Stomach (tissue), 9 donors: ENCODE measurements around the gene PRKAR2B. TPM values are rescaled to one million over a fixed set of nuclear protein-coding genes. Genes with fewer than 3 reads are reported as not detected.
A peak's percentile ranks its signal among the peaks of the same experiment; 100 is the strongest.

Experiments
- DNase-seq, 2 donors: peaks; one replicate each; pipeline versions ENCODE4 v3.0.0 to v3.0.0-alpha.2; 2013 to 2019
- H3K27ac ChIP-seq, 5 donors: fragments of 200-600 bp in 4 of 5; sonication (generic) in 4 of 5; one replicate each; pipeline ENCODE4 v1.5.1; 2013 to 2019; ENCODE audit warnings: mild to moderate bottlenecking in 1 of 5, moderate library complexity in 1 of 5
- H3K27me3 ChIP-seq, 3 donors: fragments of 200-600 bp; sonication (generic); one replicate each; pipeline ENCODE4 v1.5.1; 2017 to 2019; ENCODE audit warnings: mixed run types in 1 of 3
- H3K36me3 ChIP-seq, 4 donors: fragments of 200-600 bp; sonication (generic); 1 replicate in 3 of 4; 2 replicates in 1 of 4; pipeline ENCODE4 v1.5.1; 2016 to 2019
- H3K4me1 ChIP-seq, 4 donors: fragments of 200-600 bp; sonication (generic); one replicate each; pipeline ENCODE4 v1.5.1; 2016 to 2019
- H3K4me3 ChIP-seq, 4 donors: fragments of 200-600 bp; sonication (generic) in 3 of 4; one replicate each; pipeline ENCODE4 v1.5.1; 2016 to 2019; ENCODE audit warnings: mild to moderate bottlenecking in 1 of 4
- H3K9me3 ChIP-seq, 4 donors: fragments of 200-600 bp; sonication (generic); one replicate each; pipeline ENCODE4 v1.5.1; 2016 to 2019
- EP300 ChIP-seq: sonication (generic); formaldehyde crosslinking; IDR thresholded peaks from one replicate; pipeline ENCODE4 v1.6.1; 2017; ENCODE audit warnings: antibody characterized with exemption
- POLR2A ChIP-seq, 4 donors: fragments of 450-650 bp; IDR thresholded peaks; one replicate each; pipeline ENCODE4 v1.6.1; 2016; ENCODE audit warnings: antibody characterized with exemption in 4 of 4, control low read depth in 2 of 4, mild to moderate bottlenecking in 1 of 4, moderate library complexity in 1 of 4
- POLR2AphosphoS5 ChIP-seq, 3 donors: sonication (generic); formaldehyde crosslinking; IDR thresholded peaks; one replicate each; pipeline ENCODE4 v1.6.1; 2016; ENCODE audit warnings: antibody characterized with exemption in 3 of 3
- WGBS, 5 donors: extraction: QIAGEN DNeasy Blood & Tissue Kit in 3 of 5; methylation state at CpG; one replicate each; pipeline versions ENCODE4 v1.1.5 to v1.1.7; 2013 to 2018; 5-methylcytosine and 5-hydroxymethylcytosine counted together
- intact Hi-C: fragments of 100-400 bp; cut with DNase I; formaldehyde crosslinking; loops from one replicate; pipeline ENCODE4 v1.15.1; 2023; ENCODE audit warnings: low total_unique reads
- polyA plus RNA-seq, 3 donors: library from polyadenylated mRNA; stranded (reverse); fragments of 200-250 nt; gene quantifications; one replicate each; pipeline ENCODE4 v1.2.3, GENCODE V29; 2013
- total RNA-seq, 5 donors: library from RNA; depleted of rRNA; stranded (reverse); fragments of >200 nt; gene quantifications; one replicate each; pipeline versions ENCODE4 v1.1.0 to v1.2.3, GENCODE V29; 2014 to 2016
- TF ChIP-seq, protein P1 (sequence below), 7 experiments: fragments of 450-650 bp in 4 of 7; fragments of 200-600 bp in 3 of 7; sonication (generic) in 3 of 7; IDR thresholded peaks; one replicate each; pipeline ENCODE4 v1.5.1; 2016 to 2019; ENCODE audit warnings: antibody characterized with exemption in 7 of 7, control low read depth in 2 of 7, mild to moderate bottlenecking in 1 of 7
- donor health status: healthy with polysubstance abuse.
- donor health status: Bipolar disorder and iron deficiency.
- donor health status: healthy.

PRKAR2B gene
- total and polyA plus RNA-seq, 8 donors: 4.7 to 39.6 (median 15.2) TPM

DNA sequence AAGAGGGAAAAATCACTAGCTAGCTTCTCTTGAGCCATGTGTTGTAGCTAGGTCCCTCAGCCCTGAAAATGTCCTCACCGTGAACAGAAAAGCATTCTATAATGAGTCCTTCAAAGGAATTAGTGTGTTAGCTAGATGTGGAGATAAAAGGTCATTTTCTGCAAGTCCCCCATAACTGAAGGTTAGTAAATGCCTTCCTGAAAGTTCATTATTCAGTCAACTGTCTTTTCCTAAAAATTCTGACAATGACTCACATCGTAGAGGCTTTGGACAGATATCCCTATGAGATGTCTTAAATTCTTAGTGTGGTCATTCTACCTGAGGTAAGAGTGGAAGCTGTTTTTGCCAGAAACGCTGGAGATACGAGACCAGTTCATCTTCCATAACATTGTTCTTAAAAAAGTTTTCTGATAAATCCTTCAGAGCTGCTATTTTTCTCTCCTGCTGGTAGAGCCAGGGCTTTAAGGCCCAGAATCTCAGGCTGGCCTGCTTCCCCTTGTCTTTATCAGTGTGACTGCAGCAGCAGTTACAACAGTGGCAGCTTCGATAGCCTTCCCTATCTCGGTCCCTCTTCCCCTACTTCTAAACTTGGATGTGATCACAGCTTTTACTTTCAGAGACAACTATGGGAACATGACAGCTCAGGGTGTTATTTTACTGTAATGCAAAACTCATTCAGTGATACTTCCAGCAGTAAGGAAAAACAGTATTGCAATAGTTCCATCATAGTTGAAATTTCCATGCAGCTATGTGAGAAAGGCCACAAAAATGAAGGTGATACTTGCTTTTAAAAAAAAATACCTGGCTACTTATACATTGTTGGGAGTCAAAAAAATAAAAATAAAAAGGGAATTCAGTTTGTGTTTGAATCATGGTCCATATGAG lies 37.3 kb upstream of the PRKAR2B start:
- no peaks in the 10 kb centered on the region for H3K36me3 ChIP-seq
- no peaks in the 10 kb centered on the region for H3K4me1 ChIP-seq
- intact Hi-C loops: no loop called here
- no peaks in the 10 kb centered on the region for H3K27me3 ChIP-seq
- TF ChIP-seq POLR2A (IDR thresholded peaks at IDR 0.05): no peak
- WGBS, 5 donors: 63 to 74% (median 69%) methylated on average over 6 of the region's 6 CpGs
- no peaks in the 10 kb centered on the region for H3K9me3 ChIP-seq
- no peak overlapping the region for H3K4me3 ChIP-seq
- peak in 1 of 2 donors; percentile 20 for DNase-seq
- H3K27ac ChIP-seq: no peak overlapping the region

DNA sequence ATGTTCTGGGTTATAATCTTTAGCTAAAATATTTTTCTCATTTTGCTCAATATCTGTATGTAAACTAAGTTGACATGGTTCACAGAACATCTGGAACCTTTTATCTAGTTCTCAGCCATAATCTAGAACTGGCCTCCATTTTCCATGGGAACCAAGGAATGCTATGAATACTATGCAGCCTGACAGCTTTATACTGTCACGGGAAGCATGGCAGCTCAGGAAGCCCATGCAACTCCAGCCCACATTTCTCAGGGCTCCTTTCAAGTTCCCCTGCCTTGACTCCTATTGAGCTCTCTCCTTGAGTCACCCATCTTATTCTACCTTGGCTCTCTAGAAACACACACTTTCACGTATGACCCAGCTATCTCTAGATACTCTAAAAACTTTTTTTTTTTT lies 36.6 kb upstream of the PRKAR2B start:
- Histone ChIP-seq H3K9me3 (no peaks in the 10 kb centered on the region), H3K4me3 (no peak overlapping the region), H3K27me3 (no peaks in the 10 kb centered on the region), H3K36me3 (no peaks in the 10 kb centered on the region), H3K27ac (no peak overlapping the region), H3K4me1 (no peaks in the 10 kb centered on the region)
- no peak for DNase-seq
- WGBS, 5 donors: 42 to 50% (median 45%) methylated on average over 2 of the region's 2 CpGs
- intact Hi-C loops: no loop called here
- no peak for TF ChIP-seq POLR2AphosphoS5 (IDR thresholded peaks at IDR 0.05)
- no peak for TF ChIP-seq POLR2A (IDR thresholded peaks at IDR 0.05)
- TF ChIP-seq, protein P1, sequence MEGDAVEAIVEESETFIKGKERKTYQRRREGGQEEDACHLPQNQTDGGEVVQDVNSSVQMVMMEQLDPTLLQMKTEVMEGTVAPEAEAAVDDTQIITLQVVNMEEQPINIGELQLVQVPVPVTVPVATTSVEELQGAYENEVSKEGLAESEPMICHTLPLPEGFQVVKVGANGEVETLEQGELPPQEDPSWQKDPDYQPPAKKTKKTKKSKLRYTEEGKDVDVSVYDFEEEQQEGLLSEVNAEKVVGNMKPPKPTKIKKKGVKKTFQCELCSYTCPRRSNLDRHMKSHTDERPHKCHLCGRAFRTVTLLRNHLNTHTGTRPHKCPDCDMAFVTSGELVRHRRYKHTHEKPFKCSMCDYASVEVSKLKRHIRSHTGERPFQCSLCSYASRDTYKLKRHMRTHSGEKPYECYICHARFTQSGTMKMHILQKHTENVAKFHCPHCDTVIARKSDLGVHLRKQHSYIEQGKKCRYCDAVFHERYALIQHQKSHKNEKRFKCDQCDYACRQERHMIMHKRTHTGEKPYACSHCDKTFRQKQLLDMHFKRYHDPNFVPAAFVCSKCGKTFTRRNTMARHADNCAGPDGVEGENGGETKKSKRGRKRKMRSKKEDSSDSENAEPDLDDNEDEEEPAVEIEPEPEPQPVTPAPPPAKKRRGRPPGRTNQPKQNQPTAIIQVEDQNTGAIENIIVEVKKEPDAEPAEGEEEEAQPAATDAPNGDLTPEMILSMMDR (IDR thresholded peaks at IDR 0.05): no peak
- TF ChIP-seq EP300: no peak

DNA sequence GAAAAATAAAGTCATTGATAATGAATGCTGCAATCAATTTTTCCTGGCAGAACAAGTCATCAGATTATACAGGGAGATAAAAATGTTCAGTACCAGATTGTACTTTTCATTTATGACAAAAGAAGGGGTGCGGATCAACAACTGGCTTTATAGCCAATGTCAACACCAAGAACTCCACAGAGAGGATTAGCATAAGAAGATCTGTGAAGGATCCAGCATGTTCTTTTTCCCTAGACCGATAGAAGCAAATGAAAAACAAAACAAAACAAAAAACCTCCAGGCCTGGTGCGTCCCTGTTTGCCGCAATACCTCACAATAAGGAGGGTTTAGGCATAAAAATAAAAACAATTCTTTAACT lies 34.7 kb upstream of the PRKAR2B start:
- Histone ChIP-seq H3K27me3 (no peaks in the 10 kb centered on the region), H3K27ac (no peak overlapping the region), H3K4me3 (no peak overlapping the region), H3K9me3 (no peaks in the 10 kb centered on the region), H3K4me1 (no peaks in the 10 kb centered on the region), H3K36me3 (no peaks in the 10 kb centered on the region)
- WGBS, 5 donors: 60 to 72% (median 67%) methylated on average over 4 of the region's 4 CpGs
- intact Hi-C loops: no loop called here
- no peak for DNase-seq
- TF ChIP-seq POLR2A (IDR thresholded peaks at IDR 0.05) (no peak), EP300 (no peak), POLR2AphosphoS5 (IDR thresholded peaks at IDR 0.05) (no peak)
- TF ChIP-seq, protein P1 (IDR thresholded peaks at IDR 0.05): no peak

DNA sequence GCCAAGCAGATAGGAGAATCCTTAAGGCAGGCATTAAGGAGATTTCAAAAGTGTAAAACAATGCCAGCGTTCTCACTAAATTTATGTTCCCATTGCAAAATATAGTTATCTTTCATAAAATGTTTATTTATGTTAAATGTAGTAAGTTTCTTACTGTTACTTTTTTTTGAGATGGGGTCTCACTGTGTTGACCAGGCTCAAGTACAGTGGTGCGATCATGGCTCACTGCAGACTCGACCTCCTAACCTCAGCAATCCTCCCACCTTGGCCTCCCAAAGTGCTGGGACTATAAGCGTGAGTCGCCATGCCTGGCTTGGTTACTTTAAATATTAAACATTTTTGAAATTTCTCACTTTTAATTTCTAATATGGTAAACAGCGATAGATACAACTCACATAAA lies 31.8 kb upstream of the PRKAR2B start:
- Histone ChIP-seq H3K27ac (no peak overlapping the region), H3K4me1 (no peaks in the 10 kb centered on the region), H3K36me3 (no peaks in the 10 kb centered on the region), H3K9me3 (no peaks in the 10 kb centered on the region), H3K27me3 (no peaks in the 10 kb centered on the region), H3K4me3 (no peak overlapping the region)
- TF ChIP-seq EP300 (no peak), POLR2A (IDR thresholded peaks at IDR 0.05) (no peak), POLR2AphosphoS5 (IDR thresholded peaks at IDR 0.05) (no peak)
- TF ChIP-seq, protein P1 (IDR thresholded peaks at IDR 0.05): no peak
- 76 to 91% (median 78%) methylated on average over 6 of the region's 6 CpGs for WGBS, 5 donors
- no peak for DNase-seq
- intact Hi-C loops: no loop called here

DNA sequence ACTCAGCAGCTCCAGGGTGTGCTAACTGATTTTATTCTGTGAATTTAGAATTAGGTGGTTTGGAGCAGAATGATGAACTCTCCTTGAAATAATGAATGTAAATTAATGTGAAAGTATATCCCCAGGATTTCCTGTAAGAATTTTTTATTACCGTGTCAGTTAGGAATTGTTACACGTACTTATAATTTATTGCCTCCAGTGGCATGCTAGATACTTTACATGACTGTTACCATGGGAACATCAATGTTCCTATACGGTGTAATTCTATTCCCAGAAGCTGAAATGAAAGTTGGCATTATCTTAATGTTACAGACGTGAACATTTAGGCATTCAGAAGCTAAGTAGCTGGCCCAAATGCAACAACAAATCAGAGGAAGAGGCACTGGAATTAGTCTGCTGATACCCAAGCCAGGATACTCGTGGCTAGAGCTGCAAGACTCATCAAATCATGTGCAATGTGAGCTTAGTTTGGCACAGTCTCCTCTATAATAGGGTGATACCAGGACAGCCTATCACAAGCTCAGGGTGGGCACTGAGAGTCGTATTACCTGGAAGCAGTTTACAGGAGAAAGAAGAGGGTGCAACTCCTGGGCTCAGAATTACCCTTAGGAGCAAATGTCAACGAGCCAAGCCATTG lies 30.0 kb upstream of the PRKAR2B start:
- Histone ChIP-seq H3K27ac (no peak overlapping the region), H3K27me3 (no peaks in the 10 kb centered on the region), H3K9me3 (no peaks in the 10 kb centered on the region), H3K4me1 (no peaks in the 10 kb centered on the region), H3K4me3 (no peak overlapping the region), H3K36me3 (no peaks in the 10 kb centered on the region)
- intact Hi-C loops: no loop called here
- WGBS, 5 donors: 44 to 57% (median 53%) methylated on average over 7 of the region's 7 CpGs
- TF ChIP-seq POLR2A (IDR thresholded peaks at IDR 0.05) (no peak), POLR2AphosphoS5 (IDR thresholded peaks at IDR 0.05) (no peak), EP300 (no peak)
- TF ChIP-seq, protein P1 (IDR thresholded peaks at IDR 0.05): no peak
- DNase-seq: no peak
